Keratinocyte (primary cell): ENCODE data around the gene TENM4. TPM values are rescaled to one million over a fixed set of nuclear protein-coding genes. Genes with fewer than 3 reads are reported as not detected.

Experiments
- DNase-seq: peaks from one replicate; pipeline ENCODE4 v3.0.0-alpha.2; 2011; ENCODE audit warnings: low read depth, missing footprints, low spot score
- FAIRE-seq: peaks from 2 replicates; lab custom pipeline; 2011; peaks lifted over from hg19 to GRCh38; lab: Jason Lieb, UNC
- H2AFZ ChIP-seq: 2 replicates; pipeline ENCODE4 v1.6.0; 2012; ENCODE audit warnings: low read length, control low read depth, inconsistent platforms; ENCODE audit not compliant: control insufficient read depth
- H3K27ac ChIP-seq: 2 replicates; pipeline ENCODE4 v1.5.1; 2011; ENCODE audit warnings: low read length; ENCODE audit not compliant: control insufficient read depth, insufficient read depth
- H3K27me3 ChIP-seq: 3 replicates; pipeline ENCODE4 v1.6.0; 2011; ENCODE audit warnings: low read length; ENCODE audit not compliant: control insufficient read depth, insufficient read depth; ENCODE audit errors: extremely low read depth
- H3K36me3 ChIP-seq, 2 experiments: 2 replicates in 1 of 2; 3 replicates in 1 of 2; pipeline ENCODE4 v1.5.1; 2011; ENCODE audit warnings: low read length in 2 of 2, mild to moderate bottlenecking in 1 of 2; ENCODE audit not compliant: control insufficient read depth in 2 of 2, insufficient read depth in 2 of 2; ENCODE audit errors: extremely low read depth in 1 of 2
- H3K4me1 ChIP-seq: 3 replicates; pipeline ENCODE4 v1.5.1; 2011; ENCODE audit warnings: low read length; ENCODE audit not compliant: control insufficient read depth, insufficient read depth; ENCODE audit errors: extremely low read depth
- H3K4me2 ChIP-seq: 3 replicates; pipeline ENCODE4 v1.6.0; 2011; ENCODE audit warnings: low read depth, low read length; ENCODE audit not compliant: control insufficient read depth, insufficient read depth; ENCODE audit errors: extremely low read depth
- H3K4me3 ChIP-seq, 3 experiments: fragments of 200-600 bp in 1 of 3; sonication (generic) in 1 of 3; 2 replicates in 2 of 3; 3 replicates in 1 of 3; pipeline ENCODE4 v1.5.1; 2011 to 2016; ENCODE audit warnings: low read length in 3 of 3, mild to moderate bottlenecking in 3 of 3, control low read depth in 2 of 3, inconsistent platforms in 1 of 3, low read depth in 1 of 3, mixed read lengths in 1 of 3, mixed run types in 1 of 3, moderate library complexity in 1 of 3; ENCODE audit not compliant: control insufficient read depth in 2 of 3, insufficient read depth in 2 of 3; ENCODE audit errors: extremely low read depth in 1 of 3
- H3K79me2 ChIP-seq: 2 replicates; pipeline ENCODE4 v1.6.0; 2012; ENCODE audit warnings: low read length; ENCODE audit not compliant: control insufficient read depth, insufficient read depth
- H3K9ac ChIP-seq: 3 replicates; pipeline ENCODE4 v1.6.0; 2011; ENCODE audit warnings: low read length; ENCODE audit not compliant: control insufficient read depth, insufficient read depth; ENCODE audit errors: extremely low read depth
- H3K9me1 ChIP-seq: 3 replicates; pipeline ENCODE4 v1.6.0; 2011; ENCODE audit warnings: low read length; ENCODE audit not compliant: control insufficient read depth, insufficient read depth; ENCODE audit errors: extremely low read depth
- H3K9me3 ChIP-seq: 2 replicates; pipeline ENCODE4 v1.5.1; 2012; ENCODE audit warnings: low read depth, low read length; ENCODE audit not compliant: control insufficient read depth
- H4K20me1 ChIP-seq: 3 replicates; pipeline ENCODE4 v1.6.0; 2011; ENCODE audit warnings: low read length; ENCODE audit not compliant: control insufficient read depth, insufficient read depth; ENCODE audit errors: extremely low read depth
- EZH2 ChIP-seq: IDR thresholded peaks from one replicate; pipeline ENCODE4 v1.6.1; 2012; ENCODE audit warnings: inconsistent platforms, mild to moderate bottlenecking, low read length, moderate library complexity
- dilution Hi-C: fragments of 300-500 bp; cut with MboI; formaldehyde crosslinking; loops from one replicate; pipeline ENCODE4 v1.7.0; 2020; ENCODE audit warnings: low sequenced_read_pairs; ENCODE audit not compliant: extremely low pct_ligation_motif_present
- polyA plus RNA-seq, 5 experiments: library from polyadenylated mRNA; depleted of rRNA in 3 of 5; stranded (reverse) in 3 of 5; stranded (forward) in 1 of 5; unstranded in 1 of 5; fragments of >200 nt; gene quantifications; 1 replicate in 1 of 5; 2 replicates in 3 of 5; 3 replicates in 1 of 5; pipeline versions ENCODE4 v1.2.1 to v1.2.3, GENCODE V29; 2011 to 2012; ENCODE audit warnings: missing spikeins in 2 of 5, low read depth in 1 of 5, low replicate concordance in 1 of 5
- TF ChIP-seq, protein P1 (sequence below), 3 experiments: IDR thresholded peaks in 1 of 3; conservative IDR thresholded peaks in 1 of 3; optimal IDR thresholded peaks in 1 of 3; 2 replicates in 2 of 3; 3 replicates in 1 of 3; pipeline versions ENCODE3 to v1.5.1; 2011; ENCODE audit warnings: low read length in 3 of 3, mild to moderate bottlenecking in 3 of 3, moderate library complexity in 2 of 3, control low read depth in 1 of 3, inconsistent platforms in 1 of 3; ENCODE audit not compliant: insufficient read depth in 2 of 3; ENCODE audit errors: extremely low read depth in 1 of 3

The TENM4 gene
- polyA plus RNA-seq, 1 donor (not counting 4 experiments of a cell fraction or from before 2014, with no cell fraction given): 3.5 TPM

GRCh38 chr11:79097246-79097875 lies 343.5 kb downstream of the TENM4 start:
- no peak for FAIRE-seq
- TF ChIP-seq, protein P1, sequence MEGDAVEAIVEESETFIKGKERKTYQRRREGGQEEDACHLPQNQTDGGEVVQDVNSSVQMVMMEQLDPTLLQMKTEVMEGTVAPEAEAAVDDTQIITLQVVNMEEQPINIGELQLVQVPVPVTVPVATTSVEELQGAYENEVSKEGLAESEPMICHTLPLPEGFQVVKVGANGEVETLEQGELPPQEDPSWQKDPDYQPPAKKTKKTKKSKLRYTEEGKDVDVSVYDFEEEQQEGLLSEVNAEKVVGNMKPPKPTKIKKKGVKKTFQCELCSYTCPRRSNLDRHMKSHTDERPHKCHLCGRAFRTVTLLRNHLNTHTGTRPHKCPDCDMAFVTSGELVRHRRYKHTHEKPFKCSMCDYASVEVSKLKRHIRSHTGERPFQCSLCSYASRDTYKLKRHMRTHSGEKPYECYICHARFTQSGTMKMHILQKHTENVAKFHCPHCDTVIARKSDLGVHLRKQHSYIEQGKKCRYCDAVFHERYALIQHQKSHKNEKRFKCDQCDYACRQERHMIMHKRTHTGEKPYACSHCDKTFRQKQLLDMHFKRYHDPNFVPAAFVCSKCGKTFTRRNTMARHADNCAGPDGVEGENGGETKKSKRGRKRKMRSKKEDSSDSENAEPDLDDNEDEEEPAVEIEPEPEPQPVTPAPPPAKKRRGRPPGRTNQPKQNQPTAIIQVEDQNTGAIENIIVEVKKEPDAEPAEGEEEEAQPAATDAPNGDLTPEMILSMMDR (optimal IDR thresholded peaks at IDR 0.05 in 1 of 3, IDR thresholded peaks at IDR 0.05 in 1 of 3, conservative IDR thresholded peaks at IDR 0.05 in 1 of 3; ENCODE audit: extremely low read depth in 1 of 3, insufficient read depth in 2 of 3, low read length in 3 of 3): no peak

GRCh38 chr11:79095424-79095823 lies 345.4 kb downstream of the TENM4 start:
- Histone ChIP-seq H3K4me3 (no peak overlapping the region), H3K4me1 (peaks cover 24% of the 10 kb centered on the region), H4K20me1 (peaks cover 4% of the 10 kb centered on the region), H3K9me3 (no peaks in the 10 kb centered on the region), H3K4me2 (no peak overlapping the region), H3K9ac (no peak overlapping the region), H3K27me3 (no peaks in the 10 kb centered on the region), H3K79me2 (no peaks in the 10 kb centered on the region), H3K9me1 (no peaks in the 10 kb centered on the region), H3K36me3 (peaks cover 0 to 2% of the 10 kb centered on the region in 2 experiments), H3K27ac (no peak overlapping the region), H2AFZ (no peak overlapping the region)
- dilution Hi-C loops: no loop called here
- FAIRE-seq: no peak
- DNase-seq: no peak
- TF ChIP-seq EZH2: no peak
- TF ChIP-seq, protein P1 (optimal IDR thresholded peaks at IDR 0.05 in 1 of 3, IDR thresholded peaks at IDR 0.05 in 1 of 3, conservative IDR thresholded peaks at IDR 0.05 in 1 of 3; ENCODE audit: extremely low read depth in 1 of 3, insufficient read depth in 2 of 3, low read length in 3 of 3): no peak

More at GRCh38 chr11:79097246-79097875, 343.5 kb downstream of the TENM4 start:
- peaks cover 0 to 2% of the 10 kb centered on the region in 2 experiments for H3K36me3 ChIP-seq
- H3K27ac ChIP-seq: no peak overlapping the region
- no peaks in the 10 kb centered on the region for H3K27me3 ChIP-seq
- H3K4me2 ChIP-seq: no peak overlapping the region
- no peak for DNase-seq
- H4K20me1 ChIP-seq: peaks cover 4% of the 10 kb centered on the region
- dilution Hi-C loops: no loop called here
- H2AFZ ChIP-seq: no peak overlapping the region
- no peak overlapping the region for H3K4me3 ChIP-seq
- H3K79me2 ChIP-seq: no peaks in the 10 kb centered on the region
- H3K9me3 ChIP-seq: no peaks in the 10 kb centered on the region
- no peak overlapping the region for H3K9ac ChIP-seq
- H3K9me1 ChIP-seq: no peaks in the 10 kb centered on the region
- peaks cover 16% of the 10 kb centered on the region for H3K4me1 ChIP-seq
